ENCODE results near the gene RBM39.

Gene RBM39

GRCh38 chr20:35669221-35669620 is 72.8 kb downstream of the RBM39 start:
- Histone ChIP-seq H3K9ac (ENCODE audit: low read length) (no peak overlapping the region), H3K4me1 (ENCODE audit: control insufficient read depth, insufficient read depth, low read length) (no peaks in the 10 kb centered on the region), H3K36me3 (ENCODE audit: control insufficient read depth, insufficient read depth, low read length) (no peaks in the 10 kb centered on the region), H3K27me3 (ENCODE audit: control insufficient read depth, insufficient read depth, low read length) (no peaks in the 10 kb centered on the region), H3K9me3 (ENCODE audit: control insufficient read depth, low read length) (no peaks in the 10 kb centered on the region), H3K4me3 (ENCODE audit: low read length) (no peak overlapping the region)

- Histone ChIP-seq H3K36me3 (ENCODE audit: control insufficient read depth, insufficient read depth, low read length) (no peaks in the 10 kb centered on the region), H3K4me3 (ENCODE audit: low read length) (no peak overlapping the region), H3K9me3 (ENCODE audit: control insufficient read depth, low read length) (no peaks in the 10 kb centered on the region), H3K4me1 (ENCODE audit: control insufficient read depth, insufficient read depth, low read length) (peaks cover 8% of the 10 kb centered on the region), H3K9ac (ENCODE audit: low read length) (no peak overlapping the region), H3K27me3 (ENCODE audit: control insufficient read depth, insufficient read depth, low read length) (no peaks in the 10 kb centered on the region)
Observed at GRCh38 chr20:35665949-35666288, 76.1 kb downstream of the RBM39 start.

GRCh38 chr20:35664466-35665206 is 77.4 kb downstream of the RBM39 start, which contains the start of the genes CPNE1 and RBM12:
Gene CPNE1, minus strand, starts transcription at chr20:35664900. Its CDS starts 31,977 bp downstream, at chr20:35632923.
Gene RBM12, minus strand, starts transcription at chr20:35664900. Its CDS starts 9,578 bp downstream, at chr20:35655322.
- Histone ChIP-seq H3K4me3 (ENCODE audit: low read length) (peak within 1 kb of the TSS; percentile 99), H3K4me1 (ENCODE audit: control insufficient read depth, insufficient read depth, low read length) (peaks cover 11% of the 10 kb centered on the region), H3K36me3 (ENCODE audit: control insufficient read depth, insufficient read depth, low read length) (no peaks in the 10 kb centered on the region), H3K9me3 (ENCODE audit: control insufficient read depth, low read length) (no peaks in the 10 kb centered on the region), H3K9ac (ENCODE audit: low read length) (peak within 1 kb of the TSS; percentile 98), H3K27me3 (ENCODE audit: control insufficient read depth, insufficient read depth, low read length) (no peaks in the 10 kb centered on the region)

GRCh38 chr20:35663516-35664465 is 78.3 kb downstream of the RBM39 start:
- Histone ChIP-seq H3K9me3 (ENCODE audit: control insufficient read depth, low read length) (no peaks in the 10 kb centered on the region), H3K9ac (ENCODE audit: low read length) (peak overlapping the region; percentile 98), H3K36me3 (ENCODE audit: control insufficient read depth, insufficient read depth, low read length) (no peaks in the 10 kb centered on the region), H3K4me1 (ENCODE audit: control insufficient read depth, insufficient read depth, low read length) (peaks cover 11% of the 10 kb centered on the region), H3K4me3 (ENCODE audit: low read length) (peak overlapping the region; percentile 99), H3K27me3 (ENCODE audit: control insufficient read depth, insufficient read depth, low read length) (no peaks in the 10 kb centered on the region)

GRCh38 chr20:35662551-35662950 is 79.5 kb downstream of the RBM39 start:
- peaks cover 11% of the 10 kb centered on the region for H3K4me1 ChIP-seq (ENCODE audit: control insufficient read depth, insufficient read depth, low read length)
- no peaks in the 10 kb centered on the region for H3K27me3 ChIP-seq (ENCODE audit: control insufficient read depth, insufficient read depth, low read length)

GRCh38 chr20:35661908-35662307 is 80.2 kb downstream of the RBM39 start:
- Histone ChIP-seq H3K9me3 (ENCODE audit: control insufficient read depth, low read length) (no peaks in the 10 kb centered on the region), H3K36me3 (ENCODE audit: control insufficient read depth, insufficient read depth, low read length) (no peaks in the 10 kb centered on the region), H3K27me3 (ENCODE audit: control insufficient read depth, insufficient read depth, low read length) (no peaks in the 10 kb centered on the region), H3K9ac (ENCODE audit: low read length) (no peak overlapping the region), H3K4me3 (ENCODE audit: low read length) (no peak overlapping the region), H3K4me1 (ENCODE audit: control insufficient read depth, insufficient read depth, low read length) (peaks cover 11% of the 10 kb centered on the region)

More at GRCh38 chr20:35662551-35662950, 79.5 kb downstream of the RBM39 start:
- Histone ChIP-seq H3K36me3 (ENCODE audit: control insufficient read depth, insufficient read depth, low read length) (no peaks in the 10 kb centered on the region), H3K4me3 (ENCODE audit: low read length) (no peak overlapping the region), H3K9ac (ENCODE audit: low read length) (no peak overlapping the region), H3K9me3 (ENCODE audit: control insufficient read depth, low read length) (no peaks in the 10 kb centered on the region)

- Histone ChIP-seq H3K36me3 (ENCODE audit: control insufficient read depth, insufficient read depth, low read length) (no peaks in the 10 kb centered on the region), H3K4me3 (ENCODE audit: low read length) (no peak overlapping the region), H3K27me3 (ENCODE audit: control insufficient read depth, insufficient read depth, low read length) (no peaks in the 10 kb centered on the region), H3K9ac (ENCODE audit: low read length) (no peak overlapping the region), H3K4me1 (ENCODE audit: control insufficient read depth, insufficient read depth, low read length) (peaks cover 11% of the 10 kb centered on the region), H3K9me3 (ENCODE audit: control insufficient read depth, low read length) (no peaks in the 10 kb centered on the region)
Observed at GRCh38 chr20:35661053-35661452, 81.0 kb downstream of the RBM39 start.

GRCh38 chr20:35660122-35660937 is 81.7 kb downstream of the RBM39 start:
- no peak overlapping the region for H3K4me3 ChIP-seq (ENCODE audit: low read length)
- peaks cover 11% of the 10 kb centered on the region for H3K4me1 ChIP-seq (ENCODE audit: control insufficient read depth, insufficient read depth, low read length)
- H3K9ac ChIP-seq (ENCODE audit: low read length) = no peak overlapping the region
- H3K27me3 ChIP-seq (ENCODE audit: control insufficient read depth, insufficient read depth, low read length) = no peaks in the 10 kb centered on the region
- no peaks in the 10 kb centered on the region for H3K9me3 ChIP-seq (ENCODE audit: control insufficient read depth, low read length)
- no peaks in the 10 kb centered on the region for H3K36me3 ChIP-seq (ENCODE audit: control insufficient read depth, insufficient read depth, low read length)

GRCh38 chr20:35657271-35657670 is 84.8 kb downstream of the RBM39 start:
- no peaks in the 10 kb centered on the region for H3K9me3 ChIP-seq (ENCODE audit: control insufficient read depth, low read length)
- H3K9ac ChIP-seq (ENCODE audit: low read length) = no peak overlapping the region
- no peaks in the 10 kb centered on the region for H3K27me3 ChIP-seq (ENCODE audit: control insufficient read depth, insufficient read depth, low read length)
- no peak overlapping the region for H3K4me3 ChIP-seq (ENCODE audit: low read length)
- H3K36me3 ChIP-seq (ENCODE audit: control insufficient read depth, insufficient read depth, low read length) = peaks cover 4% of the 10 kb centered on the region
- peaks cover 11% of the 10 kb centered on the region for H3K4me1 ChIP-seq (ENCODE audit: control insufficient read depth, insufficient read depth, low read length)

GRCh38 chr20:35654415-35654814 is 87.6 kb downstream of the RBM39 start:
- Histone ChIP-seq H3K36me3 (ENCODE audit: control insufficient read depth, insufficient read depth, low read length) (peaks cover 4% of the 10 kb centered on the region), H3K9ac (ENCODE audit: low read length) (no peak overlapping the region), H3K4me1 (ENCODE audit: control insufficient read depth, insufficient read depth, low read length) (no peaks in the 10 kb centered on the region), H3K9me3 (ENCODE audit: control insufficient read depth, low read length) (no peaks in the 10 kb centered on the region), H3K4me3 (ENCODE audit: low read length) (no peak overlapping the region), H3K27me3 (ENCODE audit: control insufficient read depth, insufficient read depth, low read length) (no peaks in the 10 kb centered on the region)

GRCh38 chr20:35653893-35654292 is 88.2 kb downstream of the RBM39 start:
- H3K4me3 ChIP-seq (ENCODE audit: low read length) = no peak overlapping the region
- H3K4me1 ChIP-seq (ENCODE audit: control insufficient read depth, insufficient read depth, low read length) = no peaks in the 10 kb centered on the region
- no peak overlapping the region for H3K9ac ChIP-seq (ENCODE audit: low read length)
- H3K36me3 ChIP-seq (ENCODE audit: control insufficient read depth, insufficient read depth, low read length) = peaks cover 4% of the 10 kb centered on the region
- no peaks in the 10 kb centered on the region for H3K27me3 ChIP-seq (ENCODE audit: control insufficient read depth, insufficient read depth, low read length)
- no peaks in the 10 kb centered on the region for H3K9me3 ChIP-seq (ENCODE audit: control insufficient read depth, low read length)

Measured in mucosa of stomach (tissue), 1 donor.